ENCODE data around the gene MKRN1. TPM values are rescaled to one million over a fixed set of nuclear protein-coding genes. Genes with fewer than 3 reads are reported as not detected.

MKRN1 gene
- total and polyA plus RNA-seq, 4 donors: 18.7 to 103 (median 29.2) TPM

GRCh38 chr7:140451716-140452115 is 27.6 kb downstream of the MKRN1 start:
- H3K27me3 ChIP-seq (ENCODE audit: control insufficient read depth in 4 of 4, insufficient read depth in 4 of 4, low read length in 3 of 4): no peaks in the 10 kb centered on the region
- TF ChIP-seq GABPA (IDR thresholded peaks at IDR 0.05 in 1 of 2, conservative IDR thresholded peaks at IDR 0.05 in 1 of 2) (no peak), HNF4A (conservative IDR thresholded peaks at IDR 0.05) (no peak), HNF4G (IDR thresholded peaks at IDR 0.05) (no peak), EGR1 (IDR thresholded peaks at IDR 0.05; ENCODE audit: low read depth in 2 of 2) (no peak), SP1 (IDR thresholded peaks at IDR 0.05) (no peak), TAF1 (conservative IDR thresholded peaks at IDR 0.05) (no peak), RAD21 (IDR thresholded peaks at IDR 0.05) (no peak), YY1 (IDR thresholded peaks at IDR 0.05) (no peak), REST (IDR thresholded peaks at IDR 0.05) (no peak), FOXA1 (IDR thresholded peaks at IDR 0.05) (no peak), NR2F2 (IDR thresholded peaks at IDR 0.05) (no peak)
- TF ChIP-seq, protein P1, sequence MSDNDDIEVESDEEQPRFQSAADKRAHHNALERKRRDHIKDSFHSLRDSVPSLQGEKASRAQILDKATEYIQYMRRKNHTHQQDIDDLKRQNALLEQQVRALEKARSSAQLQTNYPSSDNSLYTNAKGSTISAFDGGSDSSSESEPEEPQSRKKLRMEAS (IDR thresholded peaks at IDR 0.05): no peak
- TF ChIP-seq, protein P2, sequence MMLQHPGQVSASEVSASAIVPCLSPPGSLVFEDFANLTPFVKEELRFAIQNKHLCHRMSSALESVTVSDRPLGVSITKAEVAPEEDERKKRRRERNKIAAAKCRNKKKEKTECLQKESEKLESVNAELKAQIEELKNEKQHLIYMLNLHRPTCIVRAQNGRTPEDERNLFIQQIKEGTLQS (IDR thresholded peaks at IDR 0.05): no peak
- TF ChIP-seq, protein P3, sequence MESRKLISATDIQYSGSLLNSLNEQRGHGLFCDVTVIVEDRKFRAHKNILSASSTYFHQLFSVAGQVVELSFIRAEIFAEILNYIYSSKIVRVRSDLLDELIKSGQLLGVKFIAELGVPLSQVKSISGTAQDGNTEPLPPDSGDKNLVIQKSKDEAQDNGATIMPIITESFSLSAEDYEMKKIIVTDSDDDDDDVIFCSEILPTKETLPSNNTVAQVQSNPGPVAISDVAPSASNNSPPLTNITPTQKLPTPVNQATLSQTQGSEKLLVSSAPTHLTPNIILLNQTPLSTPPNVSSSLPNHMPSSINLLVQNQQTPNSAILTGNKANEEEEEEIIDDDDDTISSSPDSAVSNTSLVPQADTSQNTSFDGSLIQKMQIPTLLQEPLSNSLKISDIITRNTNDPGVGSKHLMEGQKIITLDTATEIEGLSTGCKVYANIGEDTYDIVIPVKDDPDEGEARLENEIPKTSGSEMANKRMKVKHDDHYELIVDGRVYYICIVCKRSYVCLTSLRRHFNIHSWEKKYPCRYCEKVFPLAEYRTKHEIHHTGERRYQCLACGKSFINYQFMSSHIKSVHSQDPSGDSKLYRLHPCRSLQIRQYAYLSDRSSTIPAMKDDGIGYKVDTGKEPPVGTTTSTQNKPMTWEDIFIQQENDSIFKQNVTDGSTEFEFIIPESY (IDR thresholded peaks at IDR 0.05): no peak
- TF ChIP-seq, protein P4, sequence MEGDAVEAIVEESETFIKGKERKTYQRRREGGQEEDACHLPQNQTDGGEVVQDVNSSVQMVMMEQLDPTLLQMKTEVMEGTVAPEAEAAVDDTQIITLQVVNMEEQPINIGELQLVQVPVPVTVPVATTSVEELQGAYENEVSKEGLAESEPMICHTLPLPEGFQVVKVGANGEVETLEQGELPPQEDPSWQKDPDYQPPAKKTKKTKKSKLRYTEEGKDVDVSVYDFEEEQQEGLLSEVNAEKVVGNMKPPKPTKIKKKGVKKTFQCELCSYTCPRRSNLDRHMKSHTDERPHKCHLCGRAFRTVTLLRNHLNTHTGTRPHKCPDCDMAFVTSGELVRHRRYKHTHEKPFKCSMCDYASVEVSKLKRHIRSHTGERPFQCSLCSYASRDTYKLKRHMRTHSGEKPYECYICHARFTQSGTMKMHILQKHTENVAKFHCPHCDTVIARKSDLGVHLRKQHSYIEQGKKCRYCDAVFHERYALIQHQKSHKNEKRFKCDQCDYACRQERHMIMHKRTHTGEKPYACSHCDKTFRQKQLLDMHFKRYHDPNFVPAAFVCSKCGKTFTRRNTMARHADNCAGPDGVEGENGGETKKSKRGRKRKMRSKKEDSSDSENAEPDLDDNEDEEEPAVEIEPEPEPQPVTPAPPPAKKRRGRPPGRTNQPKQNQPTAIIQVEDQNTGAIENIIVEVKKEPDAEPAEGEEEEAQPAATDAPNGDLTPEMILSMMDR (IDR thresholded peaks at IDR 0.05; ENCODE audit: low read depth, low read length, missing input control): no peak
- no peak overlapping the region for H3K27ac ChIP-seq (ENCODE audit: low read depth in 1 of 2, low read length in 2 of 2)
- peaks cover 0 to 2% (median 1%) of the 10 kb centered on the region in 4 donors for H3K4me1 ChIP-seq (ENCODE audit: control insufficient read depth in 4 of 4, insufficient read depth in 4 of 4, low read length in 3 of 4)
- H3K9me3 ChIP-seq (ENCODE audit: control insufficient read depth in 4 of 4, low read length in 3 of 4): no peaks in the 10 kb centered on the region
- DNase-seq (ENCODE audit: low spot score): no peak
- WGBS: 51% methylated on average over 1 of the region's 1 CpG
- no peak overlapping the region for H3K9ac ChIP-seq (ENCODE audit: low read depth in 1 of 2, low read length in 2 of 2)
- no peak overlapping the region for H3K4me3 ChIP-seq (ENCODE audit: low read depth in 1 of 3, low read length in 3 of 3)
- peaks cover 5 to 32% (median 25%) of the 10 kb centered on the region in 4 donors for H3K36me3 ChIP-seq (ENCODE audit: control insufficient read depth in 4 of 4, insufficient read depth in 3 of 4, low read depth in 1 of 4, low read length in 3 of 4)

Measured in liver (tissue), 9 donors.